ENCODE data around the gene ARHGAP15. TPM values are rescaled to one million over a fixed set of nuclear protein-coding genes. Genes with fewer than 3 reads are reported as not detected.

Gene ARHGAP15
- total RNA-seq, 2 experiments from 2014 or later, result 71.3 to 72.8 TPM

DNA sequence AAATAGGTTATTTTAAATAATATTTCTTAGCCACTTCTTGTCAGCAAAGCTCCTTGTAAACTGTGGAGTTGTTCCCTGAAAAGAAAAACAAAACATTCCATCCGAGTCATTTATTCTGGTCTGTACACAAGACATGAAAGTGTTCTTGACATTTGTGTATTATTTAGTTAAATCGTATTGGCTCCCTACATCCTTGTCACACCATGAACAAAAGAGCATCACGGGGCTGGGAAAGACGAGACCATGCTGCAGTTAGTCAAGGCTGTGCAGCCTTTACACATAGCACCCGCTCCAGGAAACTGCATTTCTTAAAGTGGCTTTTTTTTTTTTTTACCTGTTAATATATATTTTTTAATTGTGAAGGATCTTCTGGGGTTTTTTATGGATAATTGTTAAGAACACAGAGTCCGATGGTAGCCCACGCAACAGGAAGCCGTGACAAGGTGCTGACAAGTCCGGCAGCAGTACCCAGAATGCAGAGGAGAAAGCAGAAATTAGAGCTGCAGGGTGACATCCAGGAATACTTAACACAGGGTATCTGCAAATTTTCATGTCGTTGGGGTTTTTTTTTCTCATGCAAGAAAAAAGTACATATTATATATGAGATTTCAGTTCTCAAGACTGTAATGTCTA lies 588.4 kb downstream of the ARHGAP15 start:
- intact Hi-C loops (cut with micrococcal nuclease), result no loop called here
- Mint-ChIP-seq H3K27ac (no peak overlapping the region), H3K27me3 (no peaks in the 10 kb centered on the region), H3K4me3 (no peak overlapping the region), H3K4me1 (ENCODE audit: low read depth) (peaks cover 16% of the 10 kb centered on the region), H3K9me3 (peaks cover 3% of the 10 kb centered on the region), H3K36me3 (ENCODE audit: low read depth) (peaks cover 25% of the 10 kb centered on the region)
- ATAC-seq, result no peak
- ChIA-PET POLR2A (interaction anchor here (0.7 kb wide), 1 partner anchor 25 kb away, joined by 3 read pairs; no protein-coding TSS in a partner anchor), CTCF (interaction anchor here (2.1 kb wide), 1 partner anchor 8 kb away, joined by 5 read pairs; no protein-coding TSS in a partner anchor)
- no peak for DNase-seq
- TF ChIP-seq, protein P1, sequence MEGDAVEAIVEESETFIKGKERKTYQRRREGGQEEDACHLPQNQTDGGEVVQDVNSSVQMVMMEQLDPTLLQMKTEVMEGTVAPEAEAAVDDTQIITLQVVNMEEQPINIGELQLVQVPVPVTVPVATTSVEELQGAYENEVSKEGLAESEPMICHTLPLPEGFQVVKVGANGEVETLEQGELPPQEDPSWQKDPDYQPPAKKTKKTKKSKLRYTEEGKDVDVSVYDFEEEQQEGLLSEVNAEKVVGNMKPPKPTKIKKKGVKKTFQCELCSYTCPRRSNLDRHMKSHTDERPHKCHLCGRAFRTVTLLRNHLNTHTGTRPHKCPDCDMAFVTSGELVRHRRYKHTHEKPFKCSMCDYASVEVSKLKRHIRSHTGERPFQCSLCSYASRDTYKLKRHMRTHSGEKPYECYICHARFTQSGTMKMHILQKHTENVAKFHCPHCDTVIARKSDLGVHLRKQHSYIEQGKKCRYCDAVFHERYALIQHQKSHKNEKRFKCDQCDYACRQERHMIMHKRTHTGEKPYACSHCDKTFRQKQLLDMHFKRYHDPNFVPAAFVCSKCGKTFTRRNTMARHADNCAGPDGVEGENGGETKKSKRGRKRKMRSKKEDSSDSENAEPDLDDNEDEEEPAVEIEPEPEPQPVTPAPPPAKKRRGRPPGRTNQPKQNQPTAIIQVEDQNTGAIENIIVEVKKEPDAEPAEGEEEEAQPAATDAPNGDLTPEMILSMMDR (IDR thresholded peaks at IDR 0.05), result no peak

DNA sequence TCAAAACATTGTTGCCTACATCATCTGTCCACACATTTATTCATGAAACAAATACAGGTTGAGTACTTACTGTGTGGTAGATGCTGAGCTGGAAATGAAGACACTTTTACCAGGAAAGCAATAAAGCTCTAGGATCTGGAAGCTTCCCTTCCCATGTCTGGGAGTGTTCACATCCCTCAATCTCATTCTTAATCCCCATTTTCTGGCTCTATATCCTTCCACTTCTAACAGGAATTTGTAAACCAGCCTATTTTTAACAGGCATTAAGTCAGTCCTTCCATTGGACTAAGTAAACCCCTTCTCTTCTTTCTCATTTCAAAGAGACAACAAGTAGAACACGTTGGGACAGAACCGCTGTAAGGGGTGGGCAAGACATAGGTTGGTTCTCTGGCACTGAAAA lies 589.5 kb downstream of the ARHGAP15 start:
- DNase-seq (no peak), ATAC-seq (no peak)
- Mint-ChIP-seq H3K27ac (peak overlapping the region; percentile 6), H3K9me3 (no peaks in the 10 kb centered on the region), H3K27me3 (no peaks in the 10 kb centered on the region), H3K36me3 (ENCODE audit: low read depth) (peaks cover 16% of the 10 kb centered on the region), H3K4me1 (ENCODE audit: low read depth) (peaks cover 14% of the 10 kb centered on the region), H3K4me3 (no peak overlapping the region)
- intact Hi-C loops (cut with micrococcal nuclease), result no loop called here
- CTCF ChIA-PET, result interaction anchor here (2.1 kb wide), 1 partner anchor 10 kb away, joined by 5 read pairs; no protein-coding TSS in a partner anchor
- POLR2A ChIA-PET, result no interaction called here
- TF ChIP-seq, protein P1 (IDR thresholded peaks at IDR 0.05), result no peak

DNA sequence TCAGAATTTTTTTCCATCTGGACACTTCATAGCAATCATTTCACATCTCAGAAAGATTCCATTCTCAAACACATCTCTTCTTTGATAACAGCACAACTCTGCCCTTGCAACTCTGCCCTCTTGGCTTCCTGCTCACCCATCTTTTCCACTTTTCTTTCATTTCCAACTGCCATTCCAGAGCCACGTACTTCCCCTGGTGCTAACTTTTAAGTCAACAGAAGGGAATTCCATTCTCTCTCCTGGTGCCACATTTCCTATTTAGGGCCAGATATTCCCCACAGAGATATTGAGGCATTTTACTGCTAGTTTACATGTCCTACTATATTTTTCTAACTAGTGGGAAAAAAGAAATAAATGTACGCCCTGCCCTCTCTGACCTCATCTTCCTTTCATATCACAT lies 590.2 kb downstream of the ARHGAP15 start:
- TF ChIP-seq, protein P1 (IDR thresholded peaks at IDR 0.05), result no peak
- H3K9me3 Mint-ChIP-seq, result no peaks in the 10 kb centered on the region
- no peaks in the 10 kb centered on the region for H3K27me3 Mint-ChIP-seq
- no peak overlapping the region for H3K4me3 Mint-ChIP-seq
- ChIA-PET CTCF (no interaction called here), POLR2A (no interaction called here)
- peaks cover 14% of the 10 kb centered on the region for H3K4me1 Mint-ChIP-seq (ENCODE audit: low read depth)
- ATAC-seq (no peak), DNase-seq (no peak)
- no peak overlapping the region for H3K27ac Mint-ChIP-seq
- intact Hi-C loops (cut with micrococcal nuclease), result no loop called here
- peaks cover 16% of the 10 kb centered on the region for H3K36me3 Mint-ChIP-seq (ENCODE audit: low read depth)

DNA sequence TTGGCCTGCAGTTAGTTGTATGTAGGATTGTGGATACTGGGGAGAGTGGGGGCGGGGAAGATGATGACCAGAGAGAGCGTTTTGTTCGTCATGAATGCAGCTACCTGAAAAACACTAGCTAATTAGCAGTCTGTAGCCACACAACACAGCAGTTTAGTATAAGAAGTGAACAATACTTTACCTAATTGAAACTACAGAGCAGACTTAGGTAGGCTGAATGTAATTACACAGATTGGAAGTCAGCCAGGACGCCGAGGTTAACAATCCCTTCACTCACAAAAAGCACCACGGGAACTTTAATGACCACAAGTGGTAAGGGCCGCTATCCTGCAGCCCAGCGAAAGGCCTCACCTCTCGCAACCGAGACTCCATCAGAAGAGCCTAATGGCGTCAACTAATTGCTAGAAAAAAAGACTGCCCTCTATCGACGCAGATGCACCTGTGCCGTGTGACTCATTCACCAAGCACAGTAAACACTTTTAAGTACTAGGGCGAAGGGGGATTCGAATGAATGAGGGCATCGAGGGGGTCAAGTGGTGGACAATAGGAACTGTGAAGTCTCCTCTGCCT lies 591.0 kb downstream of the ARHGAP15 start:
- Mint-ChIP-seq H3K36me3 (ENCODE audit: low read depth) (peaks cover 11% of the 10 kb centered on the region), H3K27me3 (no peaks in the 10 kb centered on the region), H3K27ac (no peak overlapping the region), H3K9me3 (no peaks in the 10 kb centered on the region), H3K4me1 (ENCODE audit: low read depth) (peaks cover 17% of the 10 kb centered on the region), H3K4me3 (no peak overlapping the region)
- POLR2A ChIA-PET, result no interaction called here
- DNase-seq (no peak), ATAC-seq (no peak)
- intact Hi-C loops (cut with micrococcal nuclease), result no loop called here
- TF ChIP-seq, protein P1 (IDR thresholded peaks at IDR 0.05), result no peak
- CTCF ChIA-PET, result no interaction called here

DNA sequence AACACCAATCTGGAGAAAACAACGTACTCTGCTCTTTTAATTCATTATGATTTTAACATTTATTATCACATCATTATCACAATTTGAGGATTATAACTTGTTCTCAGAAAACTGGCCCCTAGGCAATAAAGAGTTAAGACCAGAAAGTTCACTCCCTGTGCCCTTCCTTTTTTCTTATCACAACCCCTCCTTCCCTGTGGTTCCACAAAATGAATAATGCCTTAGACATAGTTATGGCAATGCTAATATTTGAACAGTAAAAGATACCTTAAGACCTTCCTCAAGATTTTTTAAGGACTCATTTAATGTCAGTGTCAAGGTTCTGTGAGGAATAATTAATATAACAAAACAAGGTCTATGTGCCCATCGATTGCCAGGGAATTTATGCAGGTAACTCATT lies 596.2 kb downstream of the ARHGAP15 start:
- no peak for ATAC-seq
- peaks cover 40% of the 10 kb centered on the region for H3K4me1 Mint-ChIP-seq (ENCODE audit: low read depth)

More for the DNA sequence above, 596.2 kb downstream of the ARHGAP15 start:
- CTCF ChIA-PET, result no interaction called here
- DNase-seq, result no peak
- peaks cover 6% of the 10 kb centered on the region for H3K36me3 Mint-ChIP-seq (ENCODE audit: low read depth)
- no peak overlapping the region for H3K27ac Mint-ChIP-seq
- no peaks in the 10 kb centered on the region for H3K9me3 Mint-ChIP-seq
- H3K4me3 Mint-ChIP-seq, result no peak overlapping the region
- intact Hi-C loops (cut with micrococcal nuclease), result no loop called here
- TF ChIP-seq, protein P1 (IDR thresholded peaks at IDR 0.05), result no peak
- POLR2A ChIA-PET, result no interaction called here
- no peaks in the 10 kb centered on the region for H3K27me3 Mint-ChIP-seq
